Measurements from ENCODE around the gene TTLL12.

The TTLL12 gene

DNA sequence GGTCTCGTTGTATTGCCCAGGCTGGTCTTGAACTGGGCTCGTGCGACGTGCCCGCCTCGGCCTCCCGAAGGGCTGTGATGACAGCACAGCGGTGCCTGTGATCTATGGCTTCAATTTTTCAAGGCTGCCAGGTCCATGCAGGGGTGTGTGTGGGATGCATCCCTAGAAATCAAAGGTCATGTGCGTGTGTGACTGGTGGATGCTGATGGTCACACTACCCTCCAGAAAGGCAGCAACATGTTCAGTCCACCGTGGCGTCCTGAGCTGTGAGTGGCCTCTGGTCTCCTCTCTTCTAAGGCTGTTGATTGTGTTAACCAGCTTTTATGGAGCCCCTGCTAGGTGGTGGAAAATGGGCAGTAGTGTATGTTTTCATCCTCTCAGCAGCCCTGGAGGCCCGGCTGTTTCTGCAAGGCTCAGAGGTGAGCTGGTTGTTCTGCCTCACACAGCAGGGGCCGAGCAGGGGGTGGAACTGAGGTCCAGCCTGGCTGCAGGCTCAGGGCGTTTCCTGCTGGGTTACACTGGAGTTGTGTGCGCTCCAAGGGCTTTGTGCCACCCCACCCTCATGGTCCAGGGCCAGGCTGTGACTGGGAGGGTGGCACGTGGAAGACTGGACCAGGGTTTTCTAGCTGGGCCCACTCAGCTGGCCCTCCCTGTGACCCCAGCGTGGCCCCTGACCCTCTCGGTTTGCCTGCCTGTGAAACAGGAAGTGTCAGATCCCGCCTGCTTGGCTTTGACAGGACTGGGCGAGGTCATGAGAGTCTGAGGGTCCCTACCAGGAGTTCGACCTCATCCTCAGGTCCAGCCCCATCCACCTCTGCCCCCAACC, 68.7 kb downstream of the TTLL12 start:
- DNase-seq: no peak

DNA sequence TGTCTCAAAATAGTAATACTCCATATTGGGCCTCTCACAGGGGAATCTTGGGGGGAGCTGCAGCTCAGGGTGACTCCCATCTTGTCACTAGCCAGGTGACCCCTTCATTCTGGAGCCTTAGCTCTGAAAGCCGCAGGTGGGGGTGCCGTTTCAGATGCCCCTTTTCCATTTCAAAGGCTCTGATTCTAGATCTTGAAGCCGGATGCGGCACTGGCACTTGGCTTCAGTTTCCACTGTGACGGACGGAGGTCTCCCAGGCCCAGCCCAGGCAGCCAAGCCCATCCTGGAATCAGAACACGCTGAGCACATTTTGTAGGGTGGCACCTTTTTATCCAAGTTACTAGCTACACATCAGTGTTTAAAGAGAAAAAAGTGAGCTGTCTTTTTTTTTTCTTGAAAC, 70.0 kb downstream of the TTLL12 start:
- no peak for DNase-seq

All from NK-92 treated with Interleukin-12 subunit alpha and Interleukin-12 subunit beta, amount 100 ng/mL, for 24 hours (cell line).